A673 (cell line): ENCODE data around the gene CMTM2.

Source experiments
- EZH2 ChIP-seq: fragments of 200-600 bp; sonication (generic); IDR thresholded peaks from 2 replicates; pipeline ENCODE4 v1.6.1; 2017; ENCODE audit warnings: borderline replicate concordance, low read depth, mild to moderate bottlenecking, mixed read lengths, antibody characterized with exemption, low read length; ENCODE audit not compliant: poor library complexity, severe bottlenecking
- TF ChIP-seq, protein P1 (sequence below): fragments of 300-800, 200-600 bp; sonication (generic); conservative IDR thresholded peaks from 2 replicates; pipeline ENCODE4 v1.5.1; 2017; ENCODE audit warnings: low read depth, mild to moderate bottlenecking, antibody characterized with exemption, low read length, moderate library complexity, mixed read lengths

DNA sequence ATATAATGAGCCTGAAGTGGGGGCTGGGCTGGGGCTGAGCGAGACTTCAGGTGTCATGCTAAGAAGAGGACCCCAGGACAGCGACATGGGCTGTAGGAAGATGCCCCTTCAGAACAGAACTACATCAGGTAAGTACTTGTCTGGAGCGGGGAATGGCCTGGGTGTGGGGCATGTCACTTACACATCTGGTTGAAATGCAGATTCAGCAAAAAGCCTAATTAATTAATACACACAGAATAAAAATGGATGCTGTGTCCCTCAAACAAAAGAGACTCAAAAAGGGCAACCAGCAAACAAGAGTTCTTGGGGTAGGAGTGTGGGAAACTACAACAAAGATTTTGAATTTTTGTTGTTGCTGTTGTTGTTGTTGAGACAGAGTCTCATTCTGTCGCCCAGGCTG, 11.8 kb downstream of the CMTM2 start:
- TF ChIP-seq, protein P1, sequence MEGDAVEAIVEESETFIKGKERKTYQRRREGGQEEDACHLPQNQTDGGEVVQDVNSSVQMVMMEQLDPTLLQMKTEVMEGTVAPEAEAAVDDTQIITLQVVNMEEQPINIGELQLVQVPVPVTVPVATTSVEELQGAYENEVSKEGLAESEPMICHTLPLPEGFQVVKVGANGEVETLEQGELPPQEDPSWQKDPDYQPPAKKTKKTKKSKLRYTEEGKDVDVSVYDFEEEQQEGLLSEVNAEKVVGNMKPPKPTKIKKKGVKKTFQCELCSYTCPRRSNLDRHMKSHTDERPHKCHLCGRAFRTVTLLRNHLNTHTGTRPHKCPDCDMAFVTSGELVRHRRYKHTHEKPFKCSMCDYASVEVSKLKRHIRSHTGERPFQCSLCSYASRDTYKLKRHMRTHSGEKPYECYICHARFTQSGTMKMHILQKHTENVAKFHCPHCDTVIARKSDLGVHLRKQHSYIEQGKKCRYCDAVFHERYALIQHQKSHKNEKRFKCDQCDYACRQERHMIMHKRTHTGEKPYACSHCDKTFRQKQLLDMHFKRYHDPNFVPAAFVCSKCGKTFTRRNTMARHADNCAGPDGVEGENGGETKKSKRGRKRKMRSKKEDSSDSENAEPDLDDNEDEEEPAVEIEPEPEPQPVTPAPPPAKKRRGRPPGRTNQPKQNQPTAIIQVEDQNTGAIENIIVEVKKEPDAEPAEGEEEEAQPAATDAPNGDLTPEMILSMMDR, result no peak
- TF ChIP-seq EZH2, result no peak
